Measurements from ENCODE around the gene LPO. TPM values are rescaled to one million over a fixed set of nuclear protein-coding genes. Genes with fewer than 3 reads are reported as not detected.

Gene LPO
- total RNA-seq, 1 experiment from 2014 or later = not detected

DNA sequence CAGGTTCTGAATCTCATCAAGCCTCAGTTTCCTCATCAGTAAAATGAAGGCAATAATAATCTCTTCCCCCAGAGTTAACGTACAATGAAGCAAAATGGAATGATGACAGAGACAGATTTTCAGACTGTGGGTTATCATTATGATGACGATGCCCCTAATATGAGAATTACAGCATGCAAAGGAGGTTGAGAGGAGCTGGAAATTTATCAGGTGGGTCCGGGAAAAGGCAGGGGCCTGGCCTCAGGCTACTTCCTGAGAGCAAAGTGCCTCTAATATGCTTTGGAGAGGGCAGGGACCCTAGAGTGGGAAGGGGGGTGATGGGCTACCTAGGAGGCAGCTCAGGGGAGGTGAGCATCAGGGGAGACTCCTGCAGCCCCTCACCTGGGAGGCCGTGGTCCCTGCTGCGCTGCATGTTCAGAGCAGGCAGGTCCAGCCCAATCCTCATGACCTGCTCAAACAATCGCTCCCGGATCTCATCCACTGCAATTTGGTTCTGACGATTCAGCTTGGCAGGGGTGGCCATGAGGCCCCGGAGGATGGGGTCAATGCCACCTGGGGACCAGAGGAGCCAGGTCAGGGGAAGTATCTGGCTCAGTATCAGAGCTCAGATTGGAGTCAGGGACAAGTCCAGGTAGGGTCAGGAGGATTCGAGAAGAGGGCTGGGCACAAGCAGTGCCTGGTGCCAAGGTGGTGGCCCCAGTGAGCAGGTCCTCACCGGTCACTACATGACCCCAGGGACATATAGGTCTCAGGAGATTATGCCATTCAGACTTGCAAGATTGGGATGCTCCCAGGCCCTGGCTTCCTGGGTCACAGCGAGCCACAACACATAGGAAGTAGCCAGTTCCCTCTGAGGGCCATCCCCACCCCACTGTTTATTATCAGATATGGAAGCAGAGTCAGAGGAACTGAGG is 34.2 kb downstream of the LPO start:
- TF ChIP-seq, protein P1, sequence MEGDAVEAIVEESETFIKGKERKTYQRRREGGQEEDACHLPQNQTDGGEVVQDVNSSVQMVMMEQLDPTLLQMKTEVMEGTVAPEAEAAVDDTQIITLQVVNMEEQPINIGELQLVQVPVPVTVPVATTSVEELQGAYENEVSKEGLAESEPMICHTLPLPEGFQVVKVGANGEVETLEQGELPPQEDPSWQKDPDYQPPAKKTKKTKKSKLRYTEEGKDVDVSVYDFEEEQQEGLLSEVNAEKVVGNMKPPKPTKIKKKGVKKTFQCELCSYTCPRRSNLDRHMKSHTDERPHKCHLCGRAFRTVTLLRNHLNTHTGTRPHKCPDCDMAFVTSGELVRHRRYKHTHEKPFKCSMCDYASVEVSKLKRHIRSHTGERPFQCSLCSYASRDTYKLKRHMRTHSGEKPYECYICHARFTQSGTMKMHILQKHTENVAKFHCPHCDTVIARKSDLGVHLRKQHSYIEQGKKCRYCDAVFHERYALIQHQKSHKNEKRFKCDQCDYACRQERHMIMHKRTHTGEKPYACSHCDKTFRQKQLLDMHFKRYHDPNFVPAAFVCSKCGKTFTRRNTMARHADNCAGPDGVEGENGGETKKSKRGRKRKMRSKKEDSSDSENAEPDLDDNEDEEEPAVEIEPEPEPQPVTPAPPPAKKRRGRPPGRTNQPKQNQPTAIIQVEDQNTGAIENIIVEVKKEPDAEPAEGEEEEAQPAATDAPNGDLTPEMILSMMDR (conservative IDR thresholded peaks at IDR 0.05; ENCODE audit: low read depth, low read length) = no peak
- no peak for TF ChIP-seq EZH2phosphoT487 (IDR thresholded peaks at IDR 0.05; ENCODE audit: borderline replicate concordance, low read length)
- TF ChIP-seq EZH2 (IDR thresholded peaks at IDR 0.05; ENCODE audit: low read length, unreplicated experiment) = no peak
- no peaks in the 10 kb centered on the region for H3K36me3 ChIP-seq (ENCODE audit: low read depth, low read length)
- no peak overlapping the region for H3K4me3 ChIP-seq (ENCODE audit: low read length)
- no peaks in the 10 kb centered on the region for H3F3A ChIP-seq (ENCODE audit: low read length, unreplicated experiment)
- no peaks in the 10 kb centered on the region for H3K4me1 ChIP-seq (ENCODE audit: insufficient read depth, low read length)
- no peaks in the 10 kb centered on the region for H3K79me2 ChIP-seq (ENCODE audit: low read length)
- no peak overlapping the region for H3K4me2 ChIP-seq (ENCODE audit: low read length)
- H2AFZ ChIP-seq (ENCODE audit: low read length) = no peak overlapping the region
- BruUV-seq (replicated peaks) = no TSS peak
- intact Hi-C loops (cut with micrococcal nuclease) = no loop called here
- no peak for ATAC-seq
- CTCF ChIA-PET = no interaction called here
- peaks cover 27% of the 10 kb centered on the region; the same call in 1 of the 2 replicates for H3K27me3 ChIP-seq (ENCODE audit: low read length)
- POLR2A ChIA-PET (ENCODE audit: unreplicated experiment) = no interaction called here
- no peak for DNase-seq
- H3K9me2 ChIP-seq (replicated peaks; ENCODE audit: low read length) = no peaks in the 10 kb centered on the region
- no peaks in the 10 kb centered on the region for H3K9me3 ChIP-seq (ENCODE audit: low read length)
- no peak overlapping the region for H3K9ac ChIP-seq (ENCODE audit: low read length)
- H4K20me1 ChIP-seq (ENCODE audit: low read length) = no peaks in the 10 kb centered on the region
- no peak overlapping the region for H3K27ac ChIP-seq (ENCODE audit: low read length)

DNA sequence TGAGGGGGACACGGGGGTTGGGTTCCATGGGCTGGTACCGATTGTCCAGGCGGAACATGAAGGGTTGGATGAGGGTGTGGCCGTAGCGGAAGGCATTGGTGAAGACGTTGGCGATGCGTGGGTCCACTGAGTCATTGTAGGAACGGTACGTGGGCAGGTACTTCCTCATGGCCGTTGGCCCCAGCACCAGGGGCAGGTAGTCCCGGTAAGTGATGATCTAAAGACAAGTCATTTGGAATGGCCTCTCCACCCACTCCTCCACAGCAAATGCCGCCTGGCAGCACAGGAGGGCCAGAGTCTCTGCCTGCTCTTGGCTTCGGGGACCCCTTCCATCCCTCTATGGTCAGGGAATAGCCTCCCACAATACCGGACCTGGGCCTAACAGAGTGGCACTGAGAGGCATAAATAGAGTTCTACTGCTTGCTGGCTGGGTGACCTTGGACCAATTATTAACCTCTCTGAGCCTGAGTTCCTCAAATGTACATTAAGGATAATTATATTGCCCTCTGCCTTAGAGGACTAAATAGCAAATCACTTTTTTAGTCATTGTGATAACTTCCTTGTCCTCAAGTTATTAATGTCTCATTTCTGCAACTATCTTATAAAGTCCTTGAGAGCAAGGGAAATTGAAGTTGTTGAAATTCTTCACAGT is 35.2 kb downstream of the LPO start:
- no peak overlapping the region for H3K4me3 ChIP-seq (ENCODE audit: low read length)
- ChIA-PET CTCF (no interaction called here), POLR2A (ENCODE audit: unreplicated experiment) (no interaction called here)
- H3K27ac ChIP-seq (ENCODE audit: low read length) = no peak overlapping the region
- BruUV-seq (replicated peaks) = no TSS peak
- no peaks in the 10 kb centered on the region for H3F3A ChIP-seq (ENCODE audit: low read length, unreplicated experiment)
- intact Hi-C loops (cut with micrococcal nuclease) = no loop called here
- no peaks in the 10 kb centered on the region for H3K36me3 ChIP-seq (ENCODE audit: low read depth, low read length)
- no peaks in the 10 kb centered on the region for H3K4me1 ChIP-seq (ENCODE audit: insufficient read depth, low read length)
- H2AFZ ChIP-seq (ENCODE audit: low read length) = no peak overlapping the region
- ATAC-seq = no peak
- TF ChIP-seq, protein P1 (conservative IDR thresholded peaks at IDR 0.05; ENCODE audit: low read depth, low read length) = no peak
- TF ChIP-seq EZH2 (IDR thresholded peaks at IDR 0.05; ENCODE audit: low read length, unreplicated experiment) (no peak), EZH2phosphoT487 (IDR thresholded peaks at IDR 0.05; ENCODE audit: borderline replicate concordance, low read length) (no peak)
- H3K9me2 ChIP-seq (replicated peaks; ENCODE audit: low read length) = no peaks in the 10 kb centered on the region
- no peak overlapping the region for H3K9ac ChIP-seq (ENCODE audit: low read length)
- no peaks in the 10 kb centered on the region for H4K20me1 ChIP-seq (ENCODE audit: low read length)
- no peak for DNase-seq
- 0 out of 2 replicates have a peak, but pooled peaks cover 22% of the 10 kb centered on the region for H3K27me3 ChIP-seq (ENCODE audit: low read length)
- no peaks in the 10 kb centered on the region for H3K79me2 ChIP-seq (ENCODE audit: low read length)
- no peak overlapping the region for H3K4me2 ChIP-seq (ENCODE audit: low read length)
- H3K9me3 ChIP-seq (ENCODE audit: low read length) = no peaks in the 10 kb centered on the region

All from PC-3 (cell line).